ENCODE measurements around the gene MAG.

MAG gene

GRCh38 chr19:35291916-35292315 lies at the start of gene MAG:
Gene MAG (plus strand): TSS chr19:35292161. CDS start chr19:35295409, 3,248 bp downstream.
- no peak for DNase-seq (ENCODE audit: low read depth)
- TF ChIP-seq CTCF (conservative IDR thresholded peaks at IDR 0.05; ENCODE audit: low read depth, low read length): no peak
- H3K4me3 ChIP-seq (ENCODE audit: low read length): no peak within 1 kb of the TSS

- H3K4me3 ChIP-seq (ENCODE audit: low read length): no peak overlapping the region
- TF ChIP-seq CTCF (conservative IDR thresholded peaks at IDR 0.05; ENCODE audit: low read depth, low read length): no peak
- no peak for DNase-seq (ENCODE audit: low read depth)
Measured at GRCh38 chr19:35246466-35247092, 45.4 kb upstream of the MAG start.

- peak; percentile 38 for TF ChIP-seq CTCF (conservative IDR thresholded peaks at IDR 0.05; ENCODE audit: low read depth, low read length)
- DNase-seq (ENCODE audit: low read depth): no peak
- H3K4me3 ChIP-seq (ENCODE audit: low read length): peak overlapping the region; percentile 56
Measured at GRCh38 chr19:35247526-35248309, 44.2 kb upstream of the MAG start.

- H3K4me3 ChIP-seq (ENCODE audit: low read length): peak within 1 kb of the TSS; percentile 56
- DNase-seq (ENCODE audit: low read depth): no peak
- TF ChIP-seq CTCF (conservative IDR thresholded peaks at IDR 0.05; ENCODE audit: low read depth, low read length): no peak
Measured at GRCh38 chr19:35248310-35249145, 43.4 kb upstream of the MAG start, which contains the start of gene LSR. Gene LSR (plus strand): TSS chr19:35249002. CDS start chr19:35249023, 21 bp downstream.

GRCh38 chr19:35249146-35249847 lies 42.7 kb upstream of the MAG start:
- DNase-seq (ENCODE audit: low read depth): no peak
- peak overlapping the region; percentile 56 for H3K4me3 ChIP-seq (ENCODE audit: low read length)
- no peak for TF ChIP-seq CTCF (conservative IDR thresholded peaks at IDR 0.05; ENCODE audit: low read depth, low read length)

- no peak for TF ChIP-seq CTCF (conservative IDR thresholded peaks at IDR 0.05; ENCODE audit: low read depth, low read length)
- H3K4me3 ChIP-seq (ENCODE audit: low read length): peak overlapping the region; percentile 56
- no peak for DNase-seq (ENCODE audit: low read depth)
Measured at GRCh38 chr19:35249848-35250711, 41.9 kb upstream of the MAG start.

Measured in retinal pigment epithelial cell (primary cell).